Esophagus muscularis mucosa (tissue), 4 donors: ENCODE measurements around the gene GMDS. TPM values are rescaled to one million over a fixed set of nuclear protein-coding genes. Genes with fewer than 3 reads are reported as not detected.

ENCODE experiments used
- DNase-seq: peaks from one replicate; pipeline ENCODE4 v3.0.0-alpha.2; 2017; ENCODE audit errors: extremely low spot score
- H3K27ac ChIP-seq, 4 donors: fragments of 200-600 bp; sonication (generic); replicated peaks in 1 of 4; 1 replicate in 3 of 4; 2 replicates in 1 of 4; pipeline ENCODE4 v1.5.1; 2016 to 2019; ENCODE audit warnings: mild to moderate bottlenecking in 1 of 4
- H3K27me3 ChIP-seq, 4 donors: fragments of 200-600 bp; sonication (generic); one replicate each; pipeline versions ENCODE4 v1.5.1 to v1.6.0; 2016 to 2019
- H3K36me3 ChIP-seq, 4 donors: fragments of 200-600 bp; sonication (generic); one replicate each; pipeline ENCODE4 v1.5.1; 2016 to 2019
- H3K4me1 ChIP-seq, 4 donors: fragments of 200-600 bp; sonication (generic); one replicate each; pipeline ENCODE4 v1.5.1; 2016 to 2019
- H3K4me3 ChIP-seq, 4 donors: fragments of 200-600 bp; sonication (generic); 1 replicate in 2 of 4; 2 replicates in 2 of 4; pipeline ENCODE4 v1.5.1; 2016 to 2019; ENCODE audit warnings: mild to moderate bottlenecking in 4 of 4, moderate library complexity in 1 of 4
- H3K9me3 ChIP-seq, 4 donors: fragments of 200-600 bp; sonication (generic); 1 replicate in 3 of 4; 2 replicates in 1 of 4; pipeline ENCODE4 v1.5.1; 2016 to 2019
- EP300 ChIP-seq: sonication (generic); formaldehyde crosslinking; IDR thresholded peaks from one replicate; pipeline ENCODE4 v1.6.1; 2017; ENCODE audit warnings: antibody characterized with exemption
- POLR2A ChIP-seq: fragments of 450-650 bp; IDR thresholded peaks from one replicate; pipeline ENCODE4 v1.6.1; 2017; ENCODE audit warnings: antibody characterized with exemption, moderate library complexity, mild to moderate bottlenecking, low read depth
- POLR2AphosphoS5 ChIP-seq, 2 donors: sonication (generic); formaldehyde crosslinking; IDR thresholded peaks; one replicate each; pipeline ENCODE4 v1.6.1; 2017; ENCODE audit warnings: antibody characterized with exemption in 2 of 2
- WGBS: methylation state at CpG from one replicate; pipeline ENCODE4 v1.1.5; 2018; 5-methylcytosine and 5-hydroxymethylcytosine counted together
- intact Hi-C: fragments of 100-400 bp; cut with DNase I; formaldehyde crosslinking; loops from one replicate; pipeline ENCODE4 v1.15.1; 2023
- total RNA-seq, 4 donors: library from RNA; depleted of rRNA; stranded (reverse); fragments of >200 nt; gene quantifications; one replicate each; pipeline versions ENCODE4 v1.1.0 to v1.2.1, GENCODE V29; 2016
- TF ChIP-seq, protein P1 (sequence below), 3 experiments: fragments of 200-600 bp in 2 of 3; fragments of 450-650 bp in 1 of 3; sonication (generic) in 2 of 3; IDR thresholded peaks; one replicate each; pipeline ENCODE4 v1.5.1; 2017 to 2019; ENCODE audit warnings: antibody characterized with exemption in 3 of 3, mild to moderate bottlenecking in 2 of 3, moderate library complexity in 1 of 3

The GMDS gene
- total RNA-seq, 4 donors from 2014 or later = 3.6 to 14.1 (median 6.0) TPM

DNA sequence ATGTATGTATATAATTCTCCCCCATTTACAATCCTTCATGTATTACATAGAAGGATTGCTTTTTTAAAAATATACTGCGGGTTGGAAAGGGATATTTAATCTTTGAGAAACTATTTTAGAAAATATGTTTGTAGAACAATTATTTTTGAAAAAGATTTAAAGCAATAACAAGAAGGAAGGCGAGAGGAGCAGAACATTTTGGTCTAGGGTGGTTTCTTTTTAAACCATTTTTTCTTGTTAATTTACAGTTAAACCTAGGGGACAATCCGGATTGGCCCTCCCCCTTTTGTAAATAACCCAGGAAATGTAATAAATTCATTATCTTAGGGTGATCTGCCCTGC, 632.1 kb downstream of the GMDS start:
- peak overlapping the region; percentile 67 to 88 (median 76) for H3K4me3 ChIP-seq

DNA sequence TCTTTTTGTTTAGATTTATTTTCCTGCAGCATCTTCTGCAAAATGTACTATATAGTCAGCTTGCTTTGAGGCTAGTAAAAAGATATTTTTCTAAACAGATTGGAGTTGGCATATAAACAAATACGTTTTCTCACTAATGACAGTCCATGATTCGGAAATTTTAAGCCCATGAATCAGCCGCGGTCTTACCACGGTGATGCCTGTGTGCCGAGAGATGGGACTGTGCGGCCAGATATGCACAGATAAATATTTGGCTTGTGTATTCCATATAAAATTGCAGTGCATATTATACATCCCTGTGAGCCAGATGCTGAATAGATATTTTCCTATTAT, 632.5 kb downstream of the GMDS start:
- H3K27ac ChIP-seq = peak overlapping the region; percentile 77 to 98 (median 92)
- no peak for DNase-seq
- no peaks in the 10 kb centered on the region for H3K9me3 ChIP-seq
- intact Hi-C loops = no loop called here
- H3K36me3 ChIP-seq = no peaks in the 10 kb centered on the region
- peaks cover 9 to 83% (median 64%) of the 10 kb centered on the region in 4 donors for H3K4me1 ChIP-seq
- peaks cover 0 to 59% (median 17%) of the 10 kb centered on the region in 4 donors for H3K27me3 ChIP-seq
- WGBS = 39% methylated on average over 7 of the region's 7 CpGs
- TF ChIP-seq EP300 (no peak), POLR2A (no peak), POLR2AphosphoS5 (IDR thresholded peaks at IDR 0.05) (no peak)
- TF ChIP-seq, protein P1, sequence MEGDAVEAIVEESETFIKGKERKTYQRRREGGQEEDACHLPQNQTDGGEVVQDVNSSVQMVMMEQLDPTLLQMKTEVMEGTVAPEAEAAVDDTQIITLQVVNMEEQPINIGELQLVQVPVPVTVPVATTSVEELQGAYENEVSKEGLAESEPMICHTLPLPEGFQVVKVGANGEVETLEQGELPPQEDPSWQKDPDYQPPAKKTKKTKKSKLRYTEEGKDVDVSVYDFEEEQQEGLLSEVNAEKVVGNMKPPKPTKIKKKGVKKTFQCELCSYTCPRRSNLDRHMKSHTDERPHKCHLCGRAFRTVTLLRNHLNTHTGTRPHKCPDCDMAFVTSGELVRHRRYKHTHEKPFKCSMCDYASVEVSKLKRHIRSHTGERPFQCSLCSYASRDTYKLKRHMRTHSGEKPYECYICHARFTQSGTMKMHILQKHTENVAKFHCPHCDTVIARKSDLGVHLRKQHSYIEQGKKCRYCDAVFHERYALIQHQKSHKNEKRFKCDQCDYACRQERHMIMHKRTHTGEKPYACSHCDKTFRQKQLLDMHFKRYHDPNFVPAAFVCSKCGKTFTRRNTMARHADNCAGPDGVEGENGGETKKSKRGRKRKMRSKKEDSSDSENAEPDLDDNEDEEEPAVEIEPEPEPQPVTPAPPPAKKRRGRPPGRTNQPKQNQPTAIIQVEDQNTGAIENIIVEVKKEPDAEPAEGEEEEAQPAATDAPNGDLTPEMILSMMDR (IDR thresholded peaks at IDR 0.05) = no peak
- H3K4me3 ChIP-seq = peak overlapping the region; percentile 67 to 88 (median 76)

More for the DNA sequence above, 632.1 kb downstream of the GMDS start:
- 38% methylated on average over 3 of the region's 3 CpGs for WGBS
- peaks cover 8 to 80% (median 63%) of the 10 kb centered on the region in 4 donors for H3K4me1 ChIP-seq
- intact Hi-C loops = no loop called here
- H3K27me3 ChIP-seq = peaks cover 0 to 57% (median 15%) of the 10 kb centered on the region in 4 donors
- TF ChIP-seq POLR2AphosphoS5 (IDR thresholded peaks at IDR 0.05) (no peak), EP300 (no peak), POLR2A (no peak)
- TF ChIP-seq, protein P1 (IDR thresholded peaks at IDR 0.05) = no peak
- no peaks in the 10 kb centered on the region for H3K36me3 ChIP-seq
- H3K9me3 ChIP-seq = no peaks in the 10 kb centered on the region
- DNase-seq = no peak
- H3K27ac ChIP-seq = peak overlapping the region; percentile 77 to 98 (median 85)

DNA sequence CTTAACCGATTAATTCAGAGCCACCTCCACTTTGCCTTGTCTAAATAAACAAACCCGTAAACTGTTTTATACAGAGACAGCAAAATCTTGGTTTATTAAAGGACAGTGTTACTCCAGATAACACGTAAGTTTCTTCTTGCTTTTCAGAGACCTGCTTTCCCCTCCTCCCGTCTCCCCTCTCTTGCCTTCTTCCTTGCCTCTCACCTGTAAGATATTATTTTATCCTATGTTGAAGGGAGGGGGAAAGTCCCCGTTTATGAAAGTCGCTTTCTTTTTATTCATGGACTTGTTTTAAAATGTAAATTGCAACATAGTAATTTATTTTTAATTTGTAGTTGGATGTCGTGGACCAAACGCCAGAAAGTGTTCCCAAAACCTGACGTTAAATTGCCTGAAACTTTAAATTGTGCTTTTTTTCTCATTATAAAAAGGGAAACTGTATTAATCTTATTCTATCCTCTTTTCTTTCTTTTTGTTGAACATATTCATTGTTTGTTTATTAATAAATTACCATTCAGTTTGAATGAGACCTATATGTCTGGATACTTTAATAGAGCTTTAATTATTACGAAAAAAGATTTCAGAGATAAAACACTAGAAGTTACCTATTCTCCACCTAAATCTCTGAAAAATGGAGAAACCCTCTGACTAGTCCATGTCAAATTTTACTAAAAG, 633.0 kb downstream of the GMDS start:
- H3K4me3 ChIP-seq = peak overlapping the region; percentile 67 to 88 (median 76)
- H3K27me3 ChIP-seq = peaks cover 0 to 64% (median 20%) of the 10 kb centered on the region in 4 donors
- no peaks in the 10 kb centered on the region for H3K9me3 ChIP-seq
- DNase-seq = no peak
- H3K36me3 ChIP-seq = no peaks in the 10 kb centered on the region
- peaks cover 9 to 83% (median 64%) of the 10 kb centered on the region in 4 donors for H3K4me1 ChIP-seq
- TF ChIP-seq, protein P1 (IDR thresholded peaks at IDR 0.05) = no peak
- TF ChIP-seq EP300 (no peak), POLR2A (no peak), POLR2AphosphoS5 (IDR thresholded peaks at IDR 0.05) (no peak)
- intact Hi-C loops = no loop called here
- H3K27ac ChIP-seq = peak overlapping the region; percentile 90 to 98 (median 96)
- 25% methylated on average over 10 of the region's 10 CpGs for WGBS

DNA sequence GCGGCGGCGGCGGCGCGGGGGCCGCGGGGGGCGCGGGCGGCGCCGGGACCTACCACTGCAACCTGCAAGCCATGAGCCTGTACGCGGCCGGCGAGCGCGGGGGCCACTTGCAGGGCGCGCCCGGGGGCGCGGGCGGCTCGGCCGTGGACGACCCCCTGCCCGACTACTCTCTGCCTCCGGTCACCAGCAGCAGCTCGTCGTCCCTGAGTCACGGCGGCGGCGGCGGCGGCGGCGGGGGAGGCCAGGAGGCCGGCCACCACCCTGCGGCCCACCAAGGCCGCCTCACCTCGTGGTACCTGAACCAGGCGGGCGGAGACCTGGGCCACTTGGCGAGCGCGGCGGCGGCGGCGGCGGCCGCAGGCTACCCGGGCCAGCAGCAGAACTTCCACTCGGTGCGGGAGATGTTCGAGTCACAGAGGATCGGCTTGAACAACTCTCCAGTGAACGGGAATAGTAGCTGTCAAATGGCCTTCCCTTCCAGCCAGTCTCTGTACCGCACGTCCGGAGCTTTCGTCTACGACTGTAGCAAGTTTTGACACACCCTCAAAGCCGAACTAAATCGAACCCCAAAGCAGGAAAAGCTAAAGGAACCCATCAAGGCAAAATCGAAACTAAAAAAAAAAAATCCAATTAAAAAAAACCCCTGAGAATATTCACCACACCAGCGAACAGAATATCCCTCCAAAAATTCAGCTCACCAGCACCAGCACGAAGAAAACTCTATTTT, 633.7 kb downstream of the GMDS start:
- TF ChIP-seq POLR2A (no peak), POLR2AphosphoS5 (IDR thresholded peaks at IDR 0.05) (peak in 1 of 2 donors; percentile 25)
- WGBS = 12% methylated on average over 12 of the region's 71 CpGs
- peaks cover 0 to 71% (median 23%) of the 10 kb centered on the region in 4 donors for H3K27me3 ChIP-seq
- no peaks in the 10 kb centered on the region for H3K36me3 ChIP-seq
- peaks cover 9 to 84% (median 63%) of the 10 kb centered on the region in 4 donors for H3K4me1 ChIP-seq
- intact Hi-C loops = no loop called here
- DNase-seq = no peak
- H3K9me3 ChIP-seq = no peaks in the 10 kb centered on the region
- H3K27ac ChIP-seq = peak overlapping the region; percentile 90 to 98 (median 96)
- peak overlapping the region; percentile 67 to 88 (median 76) for H3K4me3 ChIP-seq

DNA sequence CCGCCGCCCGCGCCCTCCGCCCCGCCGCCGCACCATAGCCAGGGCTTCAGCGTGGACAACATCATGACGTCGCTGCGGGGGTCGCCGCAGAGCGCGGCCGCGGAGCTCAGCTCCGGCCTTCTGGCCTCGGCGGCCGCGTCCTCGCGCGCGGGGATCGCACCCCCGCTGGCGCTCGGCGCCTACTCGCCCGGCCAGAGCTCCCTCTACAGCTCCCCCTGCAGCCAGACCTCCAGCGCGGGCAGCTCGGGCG, 634.2 kb downstream of the GMDS start:
- H3K27me3 ChIP-seq = peaks cover 0 to 76% (median 28%) of the 10 kb centered on the region in 4 donors
- H3K9me3 ChIP-seq = no peaks in the 10 kb centered on the region
- H3K4me3 ChIP-seq = peak overlapping the region; percentile 67 to 88 (median 76)
- TF ChIP-seq POLR2A = no peak
- TF ChIP-seq, protein P1 (IDR thresholded peaks at IDR 0.05) = peak in 2 of 3 experiments; percentile 20 to 28
- peak overlapping the region; percentile 90 to 98 (median 96) for H3K27ac ChIP-seq
- H3K4me1 ChIP-seq = peaks cover 9 to 79% (median 62%) of the 10 kb centered on the region in 4 donors
- intact Hi-C loops = no loop called here
- no peaks in the 10 kb centered on the region for H3K36me3 ChIP-seq
- WGBS = no CpG with 5 or more reads among the region's 38 CpGs
- no peak for DNase-seq
